Keratinocyte (primary cell): ENCODE results near the gene C2orf80. TPM values are rescaled to one million over a fixed set of nuclear protein-coding genes. Genes with fewer than 3 reads are reported as not detected.

Experiments
- DNase-seq: peaks from one replicate; pipeline ENCODE4 v3.0.0-alpha.2; 2011; ENCODE audit warnings: low read depth, missing footprints, low spot score
- FAIRE-seq: peaks from 2 replicates; lab custom pipeline; 2011; peaks lifted over from hg19 to GRCh38; lab: Jason Lieb, UNC
- H2AFZ ChIP-seq: 2 replicates; pipeline ENCODE4 v1.6.0; 2012; ENCODE audit warnings: low read length, control low read depth, inconsistent platforms; ENCODE audit not compliant: control insufficient read depth
- H3K27ac ChIP-seq: 2 replicates; pipeline ENCODE4 v1.5.1; 2011; ENCODE audit warnings: low read length; ENCODE audit not compliant: control insufficient read depth, insufficient read depth
- H3K27me3 ChIP-seq: 3 replicates; pipeline ENCODE4 v1.6.0; 2011; ENCODE audit warnings: low read length; ENCODE audit not compliant: control insufficient read depth, insufficient read depth; ENCODE audit errors: extremely low read depth
- H3K36me3 ChIP-seq, 2 experiments: 2 replicates in 1 of 2; 3 replicates in 1 of 2; pipeline ENCODE4 v1.5.1; 2011; ENCODE audit warnings: low read length in 2 of 2, mild to moderate bottlenecking in 1 of 2; ENCODE audit not compliant: control insufficient read depth in 2 of 2, insufficient read depth in 2 of 2; ENCODE audit errors: extremely low read depth in 1 of 2
- H3K4me1 ChIP-seq: 3 replicates; pipeline ENCODE4 v1.5.1; 2011; ENCODE audit warnings: low read length; ENCODE audit not compliant: control insufficient read depth, insufficient read depth; ENCODE audit errors: extremely low read depth
- H3K4me2 ChIP-seq: 3 replicates; pipeline ENCODE4 v1.6.0; 2011; ENCODE audit warnings: low read depth, low read length; ENCODE audit not compliant: control insufficient read depth, insufficient read depth; ENCODE audit errors: extremely low read depth
- H3K4me3 ChIP-seq, 3 experiments: fragments of 200-600 bp in 1 of 3; sonication (generic) in 1 of 3; 2 replicates in 2 of 3; 3 replicates in 1 of 3; pipeline ENCODE4 v1.5.1; 2011 to 2016; ENCODE audit warnings: low read length in 3 of 3, mild to moderate bottlenecking in 3 of 3, control low read depth in 2 of 3, inconsistent platforms in 1 of 3, low read depth in 1 of 3, mixed read lengths in 1 of 3, mixed run types in 1 of 3, moderate library complexity in 1 of 3; ENCODE audit not compliant: control insufficient read depth in 2 of 3, insufficient read depth in 2 of 3; ENCODE audit errors: extremely low read depth in 1 of 3
- H3K79me2 ChIP-seq: 2 replicates; pipeline ENCODE4 v1.6.0; 2012; ENCODE audit warnings: low read length; ENCODE audit not compliant: control insufficient read depth, insufficient read depth
- H3K9ac ChIP-seq: 3 replicates; pipeline ENCODE4 v1.6.0; 2011; ENCODE audit warnings: low read length; ENCODE audit not compliant: control insufficient read depth, insufficient read depth; ENCODE audit errors: extremely low read depth
- H3K9me1 ChIP-seq: 3 replicates; pipeline ENCODE4 v1.6.0; 2011; ENCODE audit warnings: low read length; ENCODE audit not compliant: control insufficient read depth, insufficient read depth; ENCODE audit errors: extremely low read depth
- H3K9me3 ChIP-seq: 2 replicates; pipeline ENCODE4 v1.5.1; 2012; ENCODE audit warnings: low read depth, low read length; ENCODE audit not compliant: control insufficient read depth
- H4K20me1 ChIP-seq: 3 replicates; pipeline ENCODE4 v1.6.0; 2011; ENCODE audit warnings: low read length; ENCODE audit not compliant: control insufficient read depth, insufficient read depth; ENCODE audit errors: extremely low read depth
- CTCF ChIP-seq, 3 experiments: IDR thresholded peaks in 1 of 3; conservative IDR thresholded peaks in 1 of 3; optimal IDR thresholded peaks in 1 of 3; 2 replicates in 2 of 3; 3 replicates in 1 of 3; pipeline versions ENCODE3 to v1.5.1; 2011; ENCODE audit warnings: low read length in 3 of 3, mild to moderate bottlenecking in 3 of 3, moderate library complexity in 2 of 3, control low read depth in 1 of 3, inconsistent platforms in 1 of 3; ENCODE audit not compliant: insufficient read depth in 2 of 3; ENCODE audit errors: extremely low read depth in 1 of 3
- EZH2 ChIP-seq: IDR thresholded peaks from one replicate; pipeline ENCODE4 v1.6.1; 2012; ENCODE audit warnings: inconsistent platforms, mild to moderate bottlenecking, low read length, moderate library complexity
- dilution Hi-C: fragments of 300-500 bp; cut with MboI; formaldehyde crosslinking; loops from one replicate; pipeline ENCODE4 v1.7.0; 2020; ENCODE audit warnings: low sequenced_read_pairs; ENCODE audit not compliant: extremely low pct_ligation_motif_present
- polyA plus RNA-seq, 5 experiments: library from polyadenylated mRNA; depleted of rRNA in 3 of 5; stranded (reverse) in 3 of 5; stranded (forward) in 1 of 5; unstranded in 1 of 5; fragments of >200 nt; gene quantifications; 1 replicate in 1 of 5; 2 replicates in 3 of 5; 3 replicates in 1 of 5; pipeline versions ENCODE4 v1.2.1 to v1.2.3, GENCODE V29; 2011 to 2012; ENCODE audit warnings: missing spikeins in 2 of 5, low read depth in 1 of 5, low replicate concordance in 1 of 5

Gene C2orf80
- polyA plus RNA-seq, 1 donor (not counting 4 experiments of a cell fraction or from before 2014, with no cell fraction given), result not detected

- DNase-seq, result no peak
- H3K4me1 ChIP-seq, result peaks cover 5% of the 10 kb centered on the region
- no peak overlapping the region for H3K4me3 ChIP-seq
- H3K36me3 ChIP-seq, result no peaks in the 10 kb centered on the region
- dilution Hi-C loops, result no loop called here
- H3K27me3 ChIP-seq, result no peaks in the 10 kb centered on the region
- no peak overlapping the region for H3K4me2 ChIP-seq
- H3K9me3 ChIP-seq, result no peaks in the 10 kb centered on the region
- no peaks in the 10 kb centered on the region for H3K9me1 ChIP-seq
- no peak for FAIRE-seq
- H4K20me1 ChIP-seq, result no peaks in the 10 kb centered on the region
- no peaks in the 10 kb centered on the region for H3K79me2 ChIP-seq
- no peak overlapping the region for H2AFZ ChIP-seq
- no peak overlapping the region for H3K9ac ChIP-seq
- TF ChIP-seq CTCF (optimal IDR thresholded peaks at IDR 0.05 in 1 of 3, IDR thresholded peaks at IDR 0.05 in 1 of 3, conservative IDR thresholded peaks at IDR 0.05 in 1 of 3; ENCODE audit: extremely low read depth in 1 of 3, insufficient read depth in 2 of 3, low read length in 3 of 3) (no peak), EZH2 (no peak)
- no peak overlapping the region for H3K27ac ChIP-seq
These were observed 37.9 kb upstream of the C2orf80 start for GRCh38 chr2:208227581-208228232.

GRCh38 chr2:208224802-208225201 is 35.0 kb upstream of the C2orf80 start:
- Histone ChIP-seq H2AFZ (no peak overlapping the region), H3K9me3 (no peaks in the 10 kb centered on the region), H3K4me1 (peaks cover 13% of the 10 kb centered on the region), H3K27ac (no peak overlapping the region), H3K36me3 (no peaks in the 10 kb centered on the region), H4K20me1 (no peaks in the 10 kb centered on the region), H3K79me2 (no peaks in the 10 kb centered on the region), H3K27me3 (no peaks in the 10 kb centered on the region), H3K9ac (no peak overlapping the region), H3K4me3 (no peak overlapping the region), H3K4me2 (no peak overlapping the region), H3K9me1 (no peaks in the 10 kb centered on the region)
- dilution Hi-C loops, result no loop called here
- TF ChIP-seq EZH2, result no peak
- TF ChIP-seq CTCF (optimal IDR thresholded peaks at IDR 0.05 in 1 of 3, IDR thresholded peaks at IDR 0.05 in 1 of 3, conservative IDR thresholded peaks at IDR 0.05 in 1 of 3; ENCODE audit: extremely low read depth in 1 of 3, insufficient read depth in 2 of 3, low read length in 3 of 3), result no peak
- no peak for FAIRE-seq
- DNase-seq, result no peak
